ENCODE results near the gene INO80C.

GRCh38 chr18:35516789-35517188 is 19.0 kb upstream of the INO80C start:
- TF ChIP-seq POLR2A (IDR thresholded peaks at IDR 0.05) (no peak), CTCF (IDR thresholded peaks at IDR 0.05) (no peak)

All from esophagus squamous epithelium (tissue), 4 donors.